ENCODE measurements around the gene IL17RB.

The IL17RB gene

DNA sequence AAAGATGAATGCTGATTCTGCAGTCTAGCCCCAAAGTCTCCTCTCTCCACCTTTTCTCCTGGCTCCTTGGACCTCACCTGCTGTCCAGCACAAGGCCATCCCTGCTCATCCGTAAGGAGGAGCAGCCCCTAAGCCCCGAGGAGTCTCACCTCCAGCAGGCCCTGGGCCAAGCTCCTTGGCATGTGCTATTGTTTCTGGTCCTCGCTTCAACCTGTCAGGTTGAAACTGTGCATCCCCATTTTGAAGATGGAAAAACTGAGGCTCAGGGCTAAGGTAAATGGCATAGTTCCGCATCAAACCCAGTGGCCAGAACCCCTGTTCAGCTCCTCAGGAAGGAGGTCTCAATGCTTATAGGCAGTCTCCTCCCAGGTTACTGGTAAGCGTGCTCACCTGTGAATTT is 26.3 kb upstream of the IL17RB start:
- TF ChIP-seq POLR2AphosphoS5 (IDR thresholded peaks at IDR 0.05; ENCODE audit: low read depth, low read length), result no peak
- TF ChIP-seq, protein P1, sequence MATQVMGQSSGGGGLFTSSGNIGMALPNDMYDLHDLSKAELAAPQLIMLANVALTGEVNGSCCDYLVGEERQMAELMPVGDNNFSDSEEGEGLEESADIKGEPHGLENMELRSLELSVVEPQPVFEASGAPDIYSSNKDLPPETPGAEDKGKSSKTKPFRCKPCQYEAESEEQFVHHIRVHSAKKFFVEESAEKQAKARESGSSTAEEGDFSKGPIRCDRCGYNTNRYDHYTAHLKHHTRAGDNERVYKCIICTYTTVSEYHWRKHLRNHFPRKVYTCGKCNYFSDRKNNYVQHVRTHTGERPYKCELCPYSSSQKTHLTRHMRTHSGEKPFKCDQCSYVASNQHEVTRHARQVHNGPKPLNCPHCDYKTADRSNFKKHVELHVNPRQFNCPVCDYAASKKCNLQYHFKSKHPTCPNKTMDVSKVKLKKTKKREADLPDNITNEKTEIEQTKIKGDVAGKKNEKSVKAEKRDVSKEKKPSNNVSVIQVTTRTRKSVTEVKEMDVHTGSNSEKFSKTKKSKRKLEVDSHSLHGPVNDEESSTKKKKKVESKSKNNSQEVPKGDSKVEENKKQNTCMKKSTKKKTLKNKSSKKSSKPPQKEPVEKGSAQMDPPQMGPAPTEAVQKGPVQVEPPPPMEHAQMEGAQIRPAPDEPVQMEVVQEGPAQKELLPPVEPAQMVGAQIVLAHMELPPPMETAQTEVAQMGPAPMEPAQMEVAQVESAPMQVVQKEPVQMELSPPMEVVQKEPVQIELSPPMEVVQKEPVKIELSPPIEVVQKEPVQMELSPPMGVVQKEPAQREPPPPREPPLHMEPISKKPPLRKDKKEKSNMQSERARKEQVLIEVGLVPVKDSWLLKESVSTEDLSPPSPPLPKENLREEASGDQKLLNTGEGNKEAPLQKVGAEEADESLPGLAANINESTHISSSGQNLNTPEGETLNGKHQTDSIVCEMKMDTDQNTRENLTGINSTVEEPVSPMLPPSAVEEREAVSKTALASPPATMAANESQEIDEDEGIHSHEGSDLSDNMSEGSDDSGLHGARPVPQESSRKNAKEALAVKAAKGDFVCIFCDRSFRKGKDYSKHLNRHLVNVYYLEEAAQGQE (IDR thresholded peaks at IDR 0.05; ENCODE audit: insufficient read depth in 1 of 2, low read depth in 2 of 2, low read length in 2 of 2), result no peak
- TF ChIP-seq TAF1 (IDR thresholded peaks at IDR 0.05; ENCODE audit: borderline replicate concordance, insufficient read depth, low read length), result no peak
- TF ChIP-seq SIN3A (IDR thresholded peaks at IDR 0.05; ENCODE audit: borderline replicate concordance, insufficient read depth, low read length), result no peak
- no peak for TF ChIP-seq FOXP2 (optimal IDR thresholded peaks at IDR 0.05; ENCODE audit: borderline replicate concordance, extremely low read depth, extremely low read length, insufficient read depth)

DNA sequence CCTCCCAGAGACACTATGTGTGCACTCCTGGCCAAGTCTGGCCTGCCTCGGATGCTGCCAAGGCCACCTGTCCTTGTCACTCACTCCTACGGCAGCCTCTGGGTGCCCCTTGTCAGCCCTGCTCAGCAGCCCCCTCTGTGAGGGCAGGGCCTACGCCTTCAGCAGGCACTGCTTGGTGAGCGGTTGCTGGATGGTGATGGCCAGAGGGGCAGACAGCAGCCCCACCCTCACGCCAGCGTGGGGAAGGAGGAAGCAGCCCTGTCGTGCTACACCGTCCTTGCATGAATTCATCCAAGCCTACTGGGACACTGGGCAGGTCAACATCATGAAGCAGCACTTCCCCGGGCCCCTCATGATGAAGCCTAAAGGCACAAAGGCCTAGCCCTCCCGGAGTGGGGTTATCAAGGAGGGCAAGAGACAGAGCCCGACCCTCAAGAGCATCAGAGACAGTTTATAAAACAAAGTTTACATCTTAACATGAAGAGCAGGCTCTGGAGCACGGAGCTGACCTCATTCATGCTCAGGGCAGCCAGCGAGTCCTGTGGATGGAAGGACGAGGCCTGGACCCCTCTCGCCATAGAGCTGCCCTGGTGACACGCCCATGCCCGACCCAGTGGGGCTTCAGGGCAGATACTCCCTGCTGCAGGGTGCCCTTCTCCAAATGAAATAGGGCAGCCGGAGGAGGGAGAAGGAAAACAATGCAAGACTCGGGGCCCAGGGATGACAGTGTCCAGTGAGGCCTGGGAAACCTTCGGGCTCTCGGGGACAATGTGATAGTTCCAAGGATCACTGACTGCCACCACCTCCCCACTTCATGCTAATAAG is 25.4 kb upstream of the IL17RB start:
- TF ChIP-seq FOXP2 (optimal IDR thresholded peaks at IDR 0.05; ENCODE audit: borderline replicate concordance, extremely low read depth, extremely low read length, insufficient read depth) (no peak), SIN3A (IDR thresholded peaks at IDR 0.05; ENCODE audit: borderline replicate concordance, insufficient read depth, low read length) (no peak), POLR2AphosphoS5 (IDR thresholded peaks at IDR 0.05; ENCODE audit: low read depth, low read length) (no peak), TAF1 (IDR thresholded peaks at IDR 0.05; ENCODE audit: borderline replicate concordance, insufficient read depth, low read length) (no peak)
- TF ChIP-seq, protein P1 (IDR thresholded peaks at IDR 0.05; ENCODE audit: insufficient read depth in 1 of 2, low read depth in 2 of 2, low read length in 2 of 2), result no peak

DNA sequence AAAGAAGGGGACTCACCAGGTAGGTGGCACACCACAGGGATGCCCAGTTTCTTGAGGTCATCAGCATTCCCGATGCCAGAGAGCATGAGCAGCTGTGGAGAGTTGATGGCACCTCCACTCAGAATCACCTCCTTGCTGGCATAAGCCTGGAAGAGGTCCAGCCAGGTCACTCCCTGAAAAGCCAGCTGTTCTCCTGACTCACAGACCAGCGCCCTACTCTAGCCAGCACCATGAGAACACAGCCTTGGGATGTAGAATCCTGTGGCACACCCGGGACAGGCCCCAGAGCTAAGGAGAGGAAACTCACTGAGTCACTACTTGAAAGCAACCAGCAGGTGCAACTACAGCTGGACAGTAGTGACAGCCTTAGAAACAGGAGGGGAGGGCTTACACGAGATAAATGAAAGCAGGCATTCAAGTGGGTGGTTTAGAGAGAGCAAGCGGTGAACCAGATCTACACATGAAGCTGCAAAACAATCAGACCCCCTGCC is 24.7 kb upstream of the IL17RB start:
- TF ChIP-seq TAF1 (IDR thresholded peaks at IDR 0.05; ENCODE audit: borderline replicate concordance, insufficient read depth, low read length) (no peak), SIN3A (IDR thresholded peaks at IDR 0.05; ENCODE audit: borderline replicate concordance, insufficient read depth, low read length) (no peak), FOXP2 (optimal IDR thresholded peaks at IDR 0.05; ENCODE audit: borderline replicate concordance, extremely low read depth, extremely low read length, insufficient read depth) (no peak), POLR2AphosphoS5 (IDR thresholded peaks at IDR 0.05; ENCODE audit: low read depth, low read length) (no peak)
- TF ChIP-seq, protein P1 (IDR thresholded peaks at IDR 0.05; ENCODE audit: insufficient read depth in 1 of 2, low read depth in 2 of 2, low read length in 2 of 2), result no peak

DNA sequence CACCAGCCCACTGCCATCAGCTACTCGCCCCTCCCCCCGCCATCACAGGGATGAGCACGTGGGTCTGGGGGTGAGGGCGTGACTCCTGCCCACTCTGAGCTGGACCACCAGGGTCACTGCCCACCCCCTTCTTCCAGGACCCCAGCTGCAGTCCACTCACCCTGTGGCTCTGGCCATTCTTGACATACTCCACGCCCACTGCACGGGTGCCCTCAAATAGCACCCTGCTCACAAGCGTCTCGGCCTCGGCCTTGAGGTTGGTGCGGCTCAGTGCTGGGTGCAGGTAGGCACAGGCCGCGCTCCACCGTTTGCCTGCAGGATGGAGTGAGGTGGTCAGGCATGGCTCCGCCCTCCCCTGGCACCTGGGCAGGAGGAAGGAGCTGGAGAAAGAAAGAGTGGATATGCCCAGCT is 24.0 kb upstream of the IL17RB start:
- no peak for TF ChIP-seq SIN3A (IDR thresholded peaks at IDR 0.05; ENCODE audit: borderline replicate concordance, insufficient read depth, low read length)
- TF ChIP-seq, protein P1 (IDR thresholded peaks at IDR 0.05; ENCODE audit: insufficient read depth in 1 of 2, low read depth in 2 of 2, low read length in 2 of 2), result no peak
- no peak for TF ChIP-seq FOXP2 (optimal IDR thresholded peaks at IDR 0.05; ENCODE audit: borderline replicate concordance, extremely low read depth, extremely low read length, insufficient read depth)
- TF ChIP-seq POLR2AphosphoS5 (IDR thresholded peaks at IDR 0.05; ENCODE audit: low read depth, low read length), result no peak
- TF ChIP-seq TAF1 (IDR thresholded peaks at IDR 0.05; ENCODE audit: borderline replicate concordance, insufficient read depth, low read length), result no peak

Data from PFSK-1 (cell line).